GM23338 (cell line): ENCODE results near the gene PHYKPL.

ENCODE experiments used
- CREB1 ChIP-seq: fragments of 250-450 bp; sonication (Bioruptor Pico); IDR thresholded peaks from 2 replicates; pipeline ENCODE4 v1.5.0; 2020; ENCODE audit warnings: low read depth, mild to moderate bottlenecking, moderate library complexity
- CTCF ChIP-seq, 2 experiments: fragments of 200-600 bp in 1 of 2; sonication (generic) in 1 of 2; conservative IDR thresholded peaks; 2 replicates each; pipeline versions ENCODE4 v1.5.1 to v1.6.1; 2016 to 2017; ENCODE audit warnings: antibody characterized with exemption in 2 of 2, low read depth in 2 of 2, mild to moderate bottlenecking in 2 of 2, moderate library complexity in 1 of 2
- EZH2 ChIP-seq: fragments of 200-600 bp; sonication (generic); IDR thresholded peaks from one replicate; pipeline ENCODE4 v1.8.0; 2017; ENCODE audit warnings: antibody characterized with exemption, mild to moderate bottlenecking, low read depth; ENCODE audit not compliant: unreplicated experiment
- EZH2phosphoT487 ChIP-seq: fragments of 200-600 bp; sonication (generic); IDR thresholded peaks from one replicate; pipeline ENCODE4 v1.8.1; 2018; ENCODE audit warnings: antibody characterized with exemption; ENCODE audit not compliant: unreplicated experiment
- NANOG ChIP-seq: IDR thresholded peaks from 2 replicates; pipeline ENCODE4 v1.6.1; 2016; ENCODE audit warnings: antibody characterized with exemption, borderline replicate concordance
- POLR2AphosphoS5 ChIP-seq: IDR thresholded peaks from 2 replicates; pipeline ENCODE4 v1.6.1; 2016; ENCODE audit warnings: antibody characterized with exemption, low read depth
- STAT1 ChIP-seq: IDR thresholded peaks from one replicate; pipeline ENCODE4 v1.6.1; 2016; ENCODE audit warnings: antibody characterized with exemption; ENCODE audit not compliant: unreplicated experiment
- ZNF331 ChIP-seq: fragments of 250-450 bp; sonication (Bioruptor Pico); IDR thresholded peaks from 2 replicates; pipeline ENCODE4 v1.5.0; 2020; ENCODE audit warnings: low read depth, mild to moderate bottlenecking, moderate library complexity
- TF ChIP-seq, protein P1 (sequence below): IDR thresholded peaks from one replicate; pipeline ENCODE4 v1.6.1; 2018; ENCODE audit warnings: antibody characterized with exemption; ENCODE audit not compliant: unreplicated experiment
- TF ChIP-seq, protein P2 (sequence below): fragments of 250-450 bp; sonication (Bioruptor Pico); IDR thresholded peaks from 2 replicates; pipeline ENCODE4 v1.5.0; 2020; ENCODE audit warnings: mild to moderate bottlenecking, moderate library complexity
- TF ChIP-seq, protein P3 (sequence below): IDR thresholded peaks from 2 replicates; pipeline ENCODE4 v1.6.1; 2016; ENCODE audit warnings: antibody characterized with exemption

GRCh38 chr5:178202541-178202940 lies 30.1 kb downstream of the PHYKPL start:
- TF ChIP-seq ZNF331 = no peak
- no peak for TF ChIP-seq CTCF (conservative IDR thresholded peaks at IDR 0.05; ENCODE audit: low read depth in 2 of 2)
- TF ChIP-seq STAT1 = no peak
- TF ChIP-seq, protein P1, sequence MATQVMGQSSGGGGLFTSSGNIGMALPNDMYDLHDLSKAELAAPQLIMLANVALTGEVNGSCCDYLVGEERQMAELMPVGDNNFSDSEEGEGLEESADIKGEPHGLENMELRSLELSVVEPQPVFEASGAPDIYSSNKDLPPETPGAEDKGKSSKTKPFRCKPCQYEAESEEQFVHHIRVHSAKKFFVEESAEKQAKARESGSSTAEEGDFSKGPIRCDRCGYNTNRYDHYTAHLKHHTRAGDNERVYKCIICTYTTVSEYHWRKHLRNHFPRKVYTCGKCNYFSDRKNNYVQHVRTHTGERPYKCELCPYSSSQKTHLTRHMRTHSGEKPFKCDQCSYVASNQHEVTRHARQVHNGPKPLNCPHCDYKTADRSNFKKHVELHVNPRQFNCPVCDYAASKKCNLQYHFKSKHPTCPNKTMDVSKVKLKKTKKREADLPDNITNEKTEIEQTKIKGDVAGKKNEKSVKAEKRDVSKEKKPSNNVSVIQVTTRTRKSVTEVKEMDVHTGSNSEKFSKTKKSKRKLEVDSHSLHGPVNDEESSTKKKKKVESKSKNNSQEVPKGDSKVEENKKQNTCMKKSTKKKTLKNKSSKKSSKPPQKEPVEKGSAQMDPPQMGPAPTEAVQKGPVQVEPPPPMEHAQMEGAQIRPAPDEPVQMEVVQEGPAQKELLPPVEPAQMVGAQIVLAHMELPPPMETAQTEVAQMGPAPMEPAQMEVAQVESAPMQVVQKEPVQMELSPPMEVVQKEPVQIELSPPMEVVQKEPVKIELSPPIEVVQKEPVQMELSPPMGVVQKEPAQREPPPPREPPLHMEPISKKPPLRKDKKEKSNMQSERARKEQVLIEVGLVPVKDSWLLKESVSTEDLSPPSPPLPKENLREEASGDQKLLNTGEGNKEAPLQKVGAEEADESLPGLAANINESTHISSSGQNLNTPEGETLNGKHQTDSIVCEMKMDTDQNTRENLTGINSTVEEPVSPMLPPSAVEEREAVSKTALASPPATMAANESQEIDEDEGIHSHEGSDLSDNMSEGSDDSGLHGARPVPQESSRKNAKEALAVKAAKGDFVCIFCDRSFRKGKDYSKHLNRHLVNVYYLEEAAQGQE = no peak
- TF ChIP-seq EZH2 = no peak
- no peak for TF ChIP-seq NANOG
- TF ChIP-seq, protein P2, sequence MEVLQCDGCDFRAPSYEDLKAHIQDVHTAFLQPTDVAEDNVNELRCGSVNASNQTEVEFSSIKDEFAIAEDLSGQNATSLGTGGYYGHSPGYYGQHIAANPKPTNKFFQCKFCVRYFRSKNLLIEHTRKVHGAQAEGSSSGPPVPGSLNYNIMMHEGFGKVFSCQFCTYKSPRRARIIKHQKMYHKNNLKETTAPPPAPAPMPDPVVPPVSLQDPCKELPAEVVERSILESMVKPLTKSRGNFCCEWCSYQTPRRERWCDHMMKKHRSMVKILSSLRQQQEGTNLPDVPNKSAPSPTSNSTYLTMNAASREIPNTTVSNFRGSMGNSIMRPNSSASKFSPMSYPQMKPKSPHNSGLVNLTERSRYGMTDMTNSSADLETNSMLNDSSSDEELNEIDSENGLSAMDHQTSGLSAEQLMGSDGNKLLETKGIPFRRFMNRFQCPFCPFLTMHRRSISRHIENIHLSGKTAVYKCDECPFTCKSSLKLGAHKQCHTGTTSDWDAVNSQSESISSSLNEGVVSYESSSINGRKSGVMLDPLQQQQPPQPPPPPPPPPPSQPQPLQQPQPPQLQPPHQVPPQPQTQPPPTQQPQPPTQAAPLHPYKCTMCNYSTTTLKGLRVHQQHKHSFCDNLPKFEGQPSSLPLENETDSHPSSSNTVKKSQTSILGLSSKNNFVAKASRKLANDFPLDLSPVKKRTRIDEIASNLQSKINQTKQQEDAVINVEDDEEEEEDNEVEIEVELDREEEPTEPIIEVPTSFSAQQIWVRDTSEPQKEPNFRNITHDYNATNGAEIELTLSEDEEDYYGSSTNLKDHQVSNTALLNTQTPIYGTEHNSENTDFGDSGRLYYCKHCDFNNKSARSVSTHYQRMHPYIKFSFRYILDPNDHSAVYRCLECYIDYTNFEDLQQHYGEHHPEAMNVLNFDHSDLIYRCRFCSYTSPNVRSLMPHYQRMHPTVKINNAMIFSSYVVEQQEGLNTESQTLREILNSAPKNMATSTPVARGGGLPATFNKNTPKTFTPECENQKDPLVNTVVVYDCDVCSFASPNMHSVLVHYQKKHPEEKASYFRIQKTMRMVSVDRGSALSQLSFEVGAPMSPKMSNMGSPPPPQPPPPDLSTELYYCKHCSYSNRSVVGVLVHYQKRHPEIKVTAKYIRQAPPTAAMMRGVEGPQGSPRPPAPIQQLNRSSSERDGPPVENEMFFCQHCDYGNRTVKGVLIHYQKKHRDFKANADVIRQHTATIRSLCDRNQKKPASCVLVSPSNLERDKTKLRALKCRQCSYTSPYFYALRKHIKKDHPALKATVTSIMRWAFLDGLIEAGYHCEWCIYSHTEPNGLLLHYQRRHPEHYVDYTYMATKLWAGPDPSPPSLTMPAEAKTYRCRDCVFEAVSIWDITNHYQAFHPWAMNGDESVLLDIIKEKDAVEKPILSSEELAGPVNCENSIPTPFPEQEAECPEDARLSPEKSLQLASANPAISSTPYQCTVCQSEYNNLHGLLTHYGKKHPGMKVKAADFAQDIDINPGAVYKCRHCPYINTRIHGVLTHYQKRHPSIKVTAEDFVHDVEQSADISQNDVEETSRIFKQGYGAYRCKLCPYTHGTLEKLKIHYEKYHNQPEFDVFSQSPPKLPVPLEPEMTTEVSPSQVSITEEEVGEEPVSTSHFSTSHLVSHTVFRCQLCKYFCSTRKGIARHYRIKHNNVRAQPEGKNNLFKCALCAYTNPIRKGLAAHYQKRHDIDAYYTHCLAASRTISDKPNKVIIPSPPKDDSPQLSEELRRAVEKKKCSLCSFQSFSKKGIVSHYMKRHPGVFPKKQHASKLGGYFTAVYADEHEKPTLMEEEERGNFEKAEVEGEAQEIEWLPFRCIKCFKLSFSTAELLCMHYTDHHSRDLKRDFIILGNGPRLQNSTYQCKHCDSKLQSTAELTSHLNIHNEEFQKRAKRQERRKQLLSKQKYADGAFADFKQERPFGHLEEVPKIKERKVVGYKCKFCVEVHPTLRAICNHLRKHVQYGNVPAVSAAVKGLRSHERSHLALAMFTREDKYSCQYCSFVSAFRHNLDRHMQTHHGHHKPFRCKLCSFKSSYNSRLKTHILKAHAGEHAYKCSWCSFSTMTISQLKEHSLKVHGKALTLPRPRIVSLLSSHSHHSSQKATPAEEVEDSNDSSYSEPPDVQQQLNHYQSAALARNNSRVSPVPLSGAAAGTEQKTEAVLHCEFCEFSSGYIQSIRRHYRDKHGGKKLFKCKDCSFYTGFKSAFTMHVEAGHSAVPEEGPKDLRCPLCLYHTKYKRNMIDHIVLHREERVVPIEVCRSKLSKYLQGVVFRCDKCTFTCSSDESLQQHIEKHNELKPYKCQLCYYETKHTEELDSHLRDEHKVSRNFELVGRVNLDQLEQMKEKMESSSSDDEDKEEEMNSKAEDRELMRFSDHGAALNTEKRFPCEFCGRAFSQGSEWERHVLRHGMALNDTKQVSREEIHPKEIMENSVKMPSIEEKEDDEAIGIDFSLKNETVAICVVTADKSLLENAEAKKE (CRISPR knock-in tag) = no peak
- no peak for TF ChIP-seq POLR2AphosphoS5
- no peak for TF ChIP-seq EZH2phosphoT487
- TF ChIP-seq, protein P3, sequence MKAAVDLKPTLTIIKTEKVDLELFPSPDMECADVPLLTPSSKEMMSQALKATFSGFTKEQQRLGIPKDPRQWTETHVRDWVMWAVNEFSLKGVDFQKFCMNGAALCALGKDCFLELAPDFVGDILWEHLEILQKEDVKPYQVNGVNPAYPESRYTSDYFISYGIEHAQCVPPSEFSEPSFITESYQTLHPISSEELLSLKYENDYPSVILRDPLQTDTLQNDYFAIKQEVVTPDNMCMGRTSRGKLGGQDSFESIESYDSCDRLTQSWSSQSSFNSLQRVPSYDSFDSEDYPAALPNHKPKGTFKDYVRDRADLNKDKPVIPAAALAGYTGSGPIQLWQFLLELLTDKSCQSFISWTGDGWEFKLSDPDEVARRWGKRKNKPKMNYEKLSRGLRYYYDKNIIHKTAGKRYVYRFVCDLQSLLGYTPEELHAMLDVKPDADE = no peak
- TF ChIP-seq CREB1 = no peak
